Activated CD4-positive, alpha-beta T cell treated with anti-CD3 and anti-CD28 coated beads, Interleukin-10, Interleukin-2, amounts not matched to agents 100 ng/mL and 50 ng/mL, durations not matched to agents 16 hours and 8 hours (primary cell): Measurements from ENCODE around the gene ALPP.
"Not testable (repeated sequence)": the region's sequence is repeated elsewhere in the genome, so short reads cannot be mapped to it uniquely, and the experiment has no call there.

Experiments used
- DNase-seq: peaks from one replicate; pipeline ENCODE4 v3.0.0-alpha.2; 2020

ALPP gene

GRCh38 chr2:232382331-232383225 is 4.0 kb downstream of the ALPP start:
- no peak for DNase-seq

GRCh38 chr2:232384466-232384865 is 5.9 kb downstream of the ALPP start:
- no peak for DNase-seq

GRCh38 chr2:232385058-232385457 is 6.5 kb downstream of the ALPP start:
- not testable (repeated sequence) for DNase-seq

- DNase-seq, result no peak
These were observed 7.3 kb downstream of the ALPP start for GRCh38 chr2:232385660-232386489.

- DNase-seq, result no peak
These were observed 7.9 kb downstream of the ALPP start for GRCh38 chr2:232386490-232386739.

GRCh38 chr2:232386740-232387450 is 8.3 kb downstream of the ALPP start:
- no peak for DNase-seq

- no peak for DNase-seq
These were observed 9.1 kb downstream of the ALPP start for GRCh38 chr2:232387451-232388171.

- no peak for DNase-seq
These were observed 9.9 kb downstream of the ALPP start for GRCh38 chr2:232388324-232388891.

GRCh38 chr2:232389327-232389726 is 10.8 kb downstream of the ALPP start:
- no peak for DNase-seq

GRCh38 chr2:232390661-232391060 is 12.1 kb downstream of the ALPP start:
- DNase-seq, result no peak

- DNase-seq, result no peak
These were observed 15.0 kb downstream of the ALPP start for GRCh38 chr2:232393556-232393955.

GRCh38 chr2:232394431-232394830 is 15.9 kb downstream of the ALPP start:
- DNase-seq, result not testable (repeated sequence)

- DNase-seq, result no peak
These were observed 17.0 kb downstream of the ALPP start for GRCh38 chr2:232395586-232395985.

- DNase-seq, result no peak
These were observed 18.1 kb downstream of the ALPP start for GRCh38 chr2:232396683-232397082.

GRCh38 chr2:232398293-232399034 is 19.9 kb downstream of the ALPP start:
- DNase-seq, result no peak

GRCh38 chr2:232400256-232401015 is 21.9 kb downstream of the ALPP start:
- no peak for DNase-seq

GRCh38 chr2:232402518-232402917 is 24.0 kb downstream of the ALPP start:
- DNase-seq, result no peak

GRCh38 chr2:232405943-232406510 is 27.5 kb downstream of the ALPP start:
- no peak for DNase-seq

GRCh38 chr2:232406556-232407310 is 28.2 kb downstream of the ALPP start, which contains the start of gene ALPG:
ALPG (plus strand) TSS chr2:232406844; CDS start chr2:232406895, 51 bp downstream.
- DNase-seq, result no peak
